ENCODE measurements around the gene MSRB2.

The MSRB2 gene

DNA sequence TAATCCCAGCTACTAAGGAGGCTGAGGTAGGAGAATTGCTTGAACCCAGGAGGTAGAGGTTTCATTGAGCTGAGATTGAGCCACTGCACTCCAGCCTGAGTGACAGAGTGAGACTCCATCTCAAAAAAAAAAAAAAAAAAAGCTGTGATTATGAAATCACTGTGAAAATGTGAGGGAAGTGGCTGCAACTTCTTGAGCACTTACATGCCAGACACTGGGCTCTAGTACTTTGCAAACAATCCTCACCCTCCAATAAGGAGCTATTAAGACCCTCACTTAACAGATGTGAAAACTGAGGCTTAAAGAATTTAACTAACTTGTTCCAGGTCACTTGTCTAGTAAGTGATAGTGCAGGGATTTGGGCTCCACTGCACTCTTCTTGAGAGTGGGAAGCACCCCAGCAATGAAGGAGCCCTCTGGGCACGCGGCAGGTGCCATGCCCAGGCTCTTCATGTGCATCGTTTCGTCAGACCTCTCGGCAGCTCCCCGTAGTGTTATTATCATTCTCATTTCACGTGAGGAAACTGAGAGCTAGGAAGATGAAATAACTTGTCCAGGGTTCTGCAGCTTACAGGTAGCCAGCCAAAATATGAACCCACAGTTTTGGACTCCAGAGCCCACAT lies 19.0 kb downstream of the MSRB2 start:
- DNase-seq, result no peak

DNA sequence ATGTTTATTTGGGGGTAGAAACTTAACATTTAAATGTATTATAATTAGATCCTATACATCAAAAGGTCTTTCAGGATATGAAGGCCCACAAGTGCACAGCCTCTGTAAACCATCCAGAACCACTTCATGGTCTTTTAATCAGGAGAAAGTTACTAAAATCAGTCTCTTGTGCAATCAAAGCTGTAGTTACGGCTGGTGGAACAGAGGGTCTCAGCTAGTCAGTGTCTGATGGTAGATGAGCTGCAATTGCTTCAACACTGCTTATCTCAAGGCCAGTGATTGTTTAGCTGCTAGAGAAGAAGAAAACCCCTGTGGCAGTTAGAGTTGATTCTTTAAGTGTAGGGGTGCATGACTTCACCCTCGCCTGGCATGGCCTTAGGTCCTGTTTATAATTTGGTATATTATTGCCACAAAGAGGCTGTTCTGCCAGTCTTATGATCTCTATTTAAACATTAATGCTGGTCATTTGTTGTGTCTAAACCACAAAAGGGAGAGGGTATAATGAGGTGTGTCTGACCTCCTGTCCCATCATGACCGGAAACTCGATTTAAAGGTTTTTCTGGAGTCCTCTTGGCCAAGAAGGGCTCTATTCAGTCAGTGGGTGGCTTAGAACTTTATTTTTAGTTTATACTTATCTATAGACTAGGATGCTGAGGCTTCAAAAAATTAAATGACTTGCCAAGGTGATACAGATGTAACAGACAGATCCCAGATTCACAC lies 21.3 kb downstream of the MSRB2 start:
- DNase-seq, result no peak

DNA sequence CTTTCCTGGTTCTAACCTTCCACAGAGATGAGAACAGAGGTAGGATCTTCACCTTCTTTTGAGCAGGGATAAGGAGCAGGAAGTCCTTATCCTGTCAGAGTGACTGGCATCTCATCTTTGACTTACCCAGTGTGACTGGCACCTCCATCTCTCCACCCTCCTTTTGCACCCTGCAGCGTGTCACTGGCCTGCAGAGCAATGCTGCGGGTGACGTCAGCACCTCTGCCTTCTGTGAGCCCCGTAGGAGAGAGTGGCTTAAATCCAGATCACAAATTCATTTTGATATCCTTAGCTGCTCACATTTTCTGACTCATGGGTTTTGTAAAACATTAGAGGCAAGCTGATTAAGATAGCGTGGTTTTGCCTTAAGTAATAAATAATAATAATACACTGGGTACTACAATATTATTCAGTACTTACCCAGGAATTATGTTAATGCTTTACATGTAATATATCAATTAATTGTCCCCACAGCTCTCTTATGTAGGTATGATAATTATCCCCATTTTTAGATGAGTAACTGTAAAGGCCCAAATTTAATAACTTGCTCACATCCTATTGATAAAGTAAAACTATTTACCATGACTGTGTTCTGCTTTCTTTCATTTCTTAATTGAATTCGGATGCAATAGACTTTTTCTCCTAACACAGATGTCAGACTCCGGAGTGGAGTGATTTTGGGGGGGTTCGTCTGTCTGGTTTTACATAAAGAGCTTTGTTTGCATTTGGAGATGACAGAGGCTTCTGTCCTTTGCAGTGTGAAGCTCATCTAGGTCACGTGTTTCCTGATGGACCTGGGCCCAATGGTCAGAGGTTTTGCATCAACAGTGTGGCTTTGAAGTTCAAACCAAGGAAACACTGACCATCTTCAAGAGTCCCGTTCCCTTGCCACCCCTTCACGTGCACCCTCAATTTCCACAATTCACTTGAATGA lies 24.9 kb downstream of the MSRB2 start:
- no peak for DNase-seq

DNA sequence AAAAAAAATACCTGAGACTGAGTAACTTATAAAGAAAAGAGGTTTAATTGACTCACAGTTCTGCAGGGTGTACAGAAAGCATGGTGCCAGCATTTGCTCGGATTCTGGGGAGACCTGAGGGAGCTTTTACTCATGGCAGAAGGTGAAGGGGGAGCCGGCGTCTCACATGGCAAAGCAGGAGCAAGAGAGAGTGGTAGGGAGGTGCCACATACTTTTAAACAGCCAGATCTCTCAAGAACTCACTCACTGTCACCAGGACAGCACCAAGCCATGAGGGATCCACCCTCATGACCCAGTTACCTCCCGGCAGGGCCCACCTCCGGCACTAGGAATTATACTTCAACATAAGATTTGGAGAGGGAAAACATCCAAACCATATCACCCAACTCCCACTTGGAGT lies 25.8 kb downstream of the MSRB2 start:
- no peak for DNase-seq

DNA sequence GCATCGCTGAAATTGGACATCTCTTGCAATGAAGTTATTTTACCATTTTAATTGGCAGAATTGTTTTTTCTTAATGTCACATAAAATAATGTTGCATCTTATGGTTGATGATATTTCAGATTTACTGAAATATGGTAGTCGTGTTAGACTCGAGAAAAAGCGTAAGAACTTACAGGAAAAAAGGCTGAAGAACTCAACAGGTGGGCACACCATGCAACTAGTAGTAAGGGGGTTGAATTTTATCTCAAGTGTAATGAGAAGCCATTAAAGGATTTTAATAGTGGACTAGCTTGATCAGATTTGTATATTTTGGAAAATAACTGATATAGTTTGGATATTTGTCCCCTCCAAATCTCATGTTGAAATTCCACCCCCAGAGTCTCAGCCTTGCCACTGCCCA lies 41.1 kb downstream of the MSRB2 start:
- no peak for DNase-seq

DNA sequence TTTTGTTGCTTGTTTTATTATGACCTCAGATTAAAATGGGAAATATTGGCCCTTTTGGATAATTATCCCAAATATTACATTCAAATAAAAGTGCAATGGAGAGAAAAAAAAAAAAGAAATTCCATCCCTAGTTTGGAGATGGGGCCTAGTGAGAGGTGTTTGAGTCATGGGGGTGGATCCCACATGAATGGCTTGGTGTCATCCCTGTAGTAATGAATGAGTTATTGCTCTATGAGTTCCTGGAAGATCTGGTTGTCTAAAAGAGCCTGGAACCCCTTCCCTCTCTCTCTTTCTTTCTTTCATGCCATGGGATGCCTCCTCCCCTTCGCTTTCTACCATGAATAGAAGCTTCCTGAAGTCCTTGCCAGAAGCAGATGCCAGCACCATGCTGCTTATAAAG lies 44.3 kb downstream of the MSRB2 start:
- no peak for DNase-seq

DNA sequence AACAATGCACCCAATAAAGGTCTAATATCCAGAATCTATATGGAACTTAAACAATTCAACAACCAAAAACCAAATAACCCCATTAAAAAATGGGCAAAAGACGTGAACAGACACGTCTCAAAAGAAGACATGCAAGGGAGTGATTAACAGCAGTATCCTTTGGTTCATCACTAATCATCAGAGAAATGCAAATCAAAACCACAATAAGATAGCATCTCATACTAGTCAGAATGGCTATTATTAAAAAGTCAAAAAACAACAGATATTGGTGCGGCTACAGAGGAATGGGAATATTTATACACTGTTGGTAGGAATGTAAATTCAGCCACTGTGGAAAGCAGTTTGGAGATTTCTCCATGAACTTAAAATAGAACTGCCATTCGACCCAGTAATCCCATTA lies 46.6 kb downstream of the MSRB2 start:
- DNase-seq, result no peak

DNA sequence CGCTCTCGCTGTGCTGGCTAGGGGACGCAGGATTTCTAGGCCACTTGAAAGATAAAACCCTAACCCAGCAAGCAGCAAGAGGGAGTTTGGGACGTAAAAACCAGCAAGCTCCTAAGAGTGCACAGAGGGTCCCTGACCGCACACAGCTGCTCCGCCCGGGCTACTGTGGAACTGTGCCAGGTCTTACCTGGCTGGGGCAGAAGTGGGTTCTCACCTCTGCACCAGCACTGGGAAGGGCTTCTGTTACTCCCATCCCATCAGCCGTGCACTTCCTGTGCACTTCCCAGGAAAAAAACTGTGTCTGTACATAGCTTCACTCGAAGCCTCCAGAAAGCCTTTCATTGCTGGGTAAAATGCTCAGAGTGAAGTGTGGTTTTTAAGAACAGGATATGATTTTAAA lies 50.9 kb downstream of the MSRB2 start:
- no peak for DNase-seq

DNA sequence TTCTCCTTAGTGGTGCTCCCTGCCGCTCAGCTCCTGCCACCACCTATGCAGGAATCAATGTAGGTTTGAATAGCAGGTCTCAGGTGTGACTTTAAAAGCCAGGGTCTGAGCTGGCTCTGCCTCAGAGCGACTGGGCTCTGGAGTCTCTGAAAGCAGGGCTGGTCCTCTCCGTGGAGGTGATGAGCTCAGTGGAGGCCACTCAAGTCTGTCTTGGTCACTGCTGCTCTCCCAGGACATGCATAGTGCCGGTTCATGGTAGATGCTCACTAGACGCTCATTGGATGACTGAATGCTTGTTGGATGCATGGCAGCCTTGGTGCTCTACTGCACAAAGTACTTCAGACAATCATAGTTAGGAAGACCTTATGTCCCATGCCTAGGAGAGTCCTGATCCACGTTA lies 51.7 kb downstream of the MSRB2 start:
- DNase-seq, result no peak

DNA sequence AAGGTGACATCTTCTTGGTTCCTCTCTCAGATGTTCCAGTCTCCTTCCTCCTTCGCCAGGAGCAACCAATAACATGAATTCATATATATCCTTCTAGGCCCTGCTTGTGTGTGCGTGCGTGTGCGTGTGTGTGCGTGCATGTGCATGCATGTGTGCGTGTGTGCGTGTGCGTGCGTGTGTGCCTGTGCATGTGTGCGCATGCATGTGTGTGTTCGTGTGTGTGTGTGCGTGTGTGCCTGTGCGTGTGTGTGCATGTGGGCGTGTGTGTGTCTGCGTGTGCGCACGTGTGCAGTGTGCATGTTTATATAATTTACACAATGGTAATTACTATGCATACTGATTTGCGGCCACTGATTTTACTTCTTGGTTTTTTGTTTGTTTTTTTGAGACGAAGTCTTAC lies 52.8 kb downstream of the MSRB2 start:
- DNase-seq, result no peak

DNA sequence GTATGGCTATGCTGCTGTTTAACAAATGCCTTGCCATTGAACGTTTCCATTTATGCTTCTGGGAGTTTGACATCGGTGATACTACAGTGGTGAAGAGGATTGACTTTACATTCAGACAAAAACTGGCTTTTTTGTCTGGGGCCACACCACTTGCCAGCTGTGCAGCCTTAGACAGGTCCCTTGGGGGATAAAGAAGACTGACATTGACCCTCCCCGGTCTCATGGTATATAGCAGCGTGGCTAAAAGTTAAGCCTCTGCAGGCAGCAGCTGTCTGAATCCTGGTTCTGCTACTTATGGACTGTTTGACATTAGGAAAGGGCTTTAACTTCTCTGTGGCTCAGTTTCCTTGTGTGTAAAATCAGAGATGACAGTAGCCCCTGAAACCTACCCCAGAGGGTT lies 54.7 kb downstream of the MSRB2 start:
- no peak for DNase-seq

DNA sequence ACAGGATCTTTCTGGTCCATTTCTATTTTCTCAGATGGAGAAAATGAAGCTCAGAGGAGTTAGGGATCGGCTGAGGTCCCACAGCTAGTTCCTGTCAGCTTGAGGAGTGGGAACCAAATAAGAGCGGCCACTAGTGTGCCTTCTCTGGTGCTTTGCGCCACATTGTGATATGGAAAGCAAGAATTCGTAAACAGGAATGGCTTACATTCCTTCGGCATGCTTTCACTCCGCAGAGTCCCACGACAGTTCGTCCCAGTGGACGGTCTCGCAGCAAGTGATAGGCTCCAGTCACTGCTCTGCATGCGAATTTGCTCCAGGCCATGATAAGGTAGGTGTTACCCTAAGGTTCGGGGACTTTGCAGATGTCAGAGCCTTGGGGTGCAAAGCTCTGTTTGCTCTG lies 55.2 kb downstream of the MSRB2 start:
- no peak for DNase-seq

DNA sequence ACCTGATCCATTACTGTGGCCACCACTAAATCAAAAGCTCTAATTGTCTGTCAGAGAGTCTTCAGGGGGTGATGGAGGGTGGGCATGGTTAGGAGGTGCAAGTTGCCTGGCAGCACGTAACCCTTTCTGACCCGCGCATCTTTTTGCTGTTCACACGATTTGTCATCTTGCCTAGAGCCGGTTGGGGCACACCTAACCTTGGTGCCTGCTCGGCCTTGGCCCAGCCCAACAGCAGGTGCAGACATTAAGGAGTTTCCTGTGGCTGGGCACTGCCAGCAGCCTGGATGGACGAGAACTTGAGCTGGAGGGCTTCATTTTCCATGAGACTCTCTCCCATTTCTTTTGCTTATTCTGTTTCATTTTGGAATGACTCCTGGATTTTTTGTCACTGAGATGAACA lies 55.7 kb downstream of the MSRB2 start:
- no peak for DNase-seq

DNA sequence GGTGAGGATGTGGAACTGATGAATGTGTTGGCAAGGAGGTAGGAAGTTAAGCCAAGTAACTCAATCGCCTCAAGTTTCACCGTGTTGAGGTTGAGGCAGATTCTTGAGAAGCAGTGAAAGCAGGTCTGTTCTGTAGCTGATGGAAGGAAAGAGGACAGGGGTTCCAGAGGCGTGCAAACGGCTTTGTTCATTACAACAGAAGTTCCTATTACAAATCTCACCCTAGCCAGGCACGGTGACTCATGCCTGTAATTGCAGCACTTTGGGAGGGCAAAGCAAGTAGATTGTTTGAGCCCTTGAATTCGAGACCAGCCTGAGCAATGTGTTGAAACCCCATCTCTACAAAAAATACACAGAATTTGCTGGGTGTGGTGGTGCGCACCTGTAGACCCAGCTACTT lies 59.8 kb downstream of the MSRB2 start:
- no peak for DNase-seq

DNA sequence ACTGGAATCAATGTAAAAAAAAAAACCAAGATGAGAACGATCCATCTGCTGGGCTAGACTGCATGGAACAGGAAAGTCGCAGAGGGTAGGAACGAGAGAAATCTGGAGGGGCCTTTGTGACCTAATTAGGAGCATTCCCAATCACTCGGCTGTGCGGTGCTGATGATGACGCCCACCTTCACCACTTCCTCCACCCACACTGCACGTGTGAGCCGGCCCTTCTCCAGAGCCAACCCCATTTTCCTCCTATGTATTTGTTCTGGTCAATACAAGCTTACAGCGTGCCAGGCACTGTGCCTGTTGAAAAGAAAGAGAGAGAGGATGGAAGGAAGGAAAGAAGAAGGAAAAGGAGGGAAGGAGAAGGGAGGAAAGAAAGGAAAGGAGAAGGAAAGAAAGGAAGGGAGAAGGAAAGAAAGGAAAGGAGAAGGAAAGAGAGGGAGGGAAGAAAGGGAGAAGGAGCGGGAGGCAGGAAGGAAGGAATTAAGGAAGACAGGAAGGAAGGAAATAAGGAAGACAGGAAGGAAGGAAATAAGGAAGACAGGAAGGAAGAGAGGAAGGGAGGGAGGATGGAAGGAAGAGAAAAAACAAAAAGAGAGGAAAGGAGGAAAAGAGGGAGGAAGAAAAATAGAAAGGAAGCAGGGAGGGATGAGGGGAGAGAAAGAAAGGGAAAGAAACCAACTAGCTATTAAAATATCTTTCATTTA lies 61.2 kb downstream of the MSRB2 start:
- no peak for DNase-seq

DNA sequence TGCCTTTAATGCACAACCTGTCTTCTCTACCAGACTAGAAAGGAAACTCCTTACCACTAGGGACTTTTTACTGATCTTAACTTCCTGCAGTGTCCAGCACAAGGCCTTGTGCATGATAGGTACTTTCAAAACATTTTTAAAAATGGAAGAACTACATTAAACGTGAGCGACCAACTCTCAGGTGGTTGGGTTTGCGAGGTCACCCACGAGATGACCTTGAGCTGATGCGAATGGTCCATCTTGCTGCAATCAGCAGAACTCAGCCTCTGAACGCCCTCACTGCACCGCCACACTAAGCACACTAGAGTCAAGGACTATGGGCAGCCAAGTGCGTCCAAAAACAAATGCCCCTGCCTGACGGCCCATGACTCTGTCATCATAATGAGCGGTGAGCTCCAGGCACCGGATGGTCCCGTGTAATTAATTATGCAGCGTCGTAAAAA lies 61.9 kb downstream of the MSRB2 start:
- no peak for DNase-seq

DNA sequence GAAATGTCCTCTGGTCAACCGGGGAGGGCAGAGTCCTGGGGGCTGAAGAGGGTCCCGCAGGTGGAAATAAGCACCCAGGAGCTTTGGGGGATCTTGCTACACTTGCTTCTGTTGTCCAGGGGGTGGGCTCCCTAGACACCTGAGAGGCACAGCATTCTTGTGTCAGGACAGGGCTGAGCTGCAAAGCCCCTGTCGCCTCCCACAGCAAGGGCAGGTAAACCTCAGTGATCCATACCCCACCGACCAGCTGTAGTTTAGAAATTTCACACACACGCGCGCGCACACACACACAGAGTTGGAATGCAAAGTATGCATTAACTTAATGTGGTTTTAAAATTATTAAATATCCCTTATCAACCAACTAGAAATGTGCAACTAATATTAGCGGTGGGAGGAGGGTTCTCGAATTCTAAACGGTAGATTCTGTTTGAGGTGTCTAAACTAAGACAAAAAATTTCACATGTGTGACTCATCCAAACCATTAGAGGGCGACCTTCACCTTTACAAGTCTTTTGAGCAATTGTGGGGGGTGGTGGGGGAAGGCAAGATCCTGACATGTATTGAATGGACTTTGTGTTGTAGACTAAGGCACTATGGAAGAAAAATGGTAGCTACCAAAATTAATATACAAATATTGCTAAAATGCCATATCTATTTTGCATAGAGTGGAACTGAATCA lies 62.5 kb downstream of the MSRB2 start:
- DNase-seq, result no peak

DNA sequence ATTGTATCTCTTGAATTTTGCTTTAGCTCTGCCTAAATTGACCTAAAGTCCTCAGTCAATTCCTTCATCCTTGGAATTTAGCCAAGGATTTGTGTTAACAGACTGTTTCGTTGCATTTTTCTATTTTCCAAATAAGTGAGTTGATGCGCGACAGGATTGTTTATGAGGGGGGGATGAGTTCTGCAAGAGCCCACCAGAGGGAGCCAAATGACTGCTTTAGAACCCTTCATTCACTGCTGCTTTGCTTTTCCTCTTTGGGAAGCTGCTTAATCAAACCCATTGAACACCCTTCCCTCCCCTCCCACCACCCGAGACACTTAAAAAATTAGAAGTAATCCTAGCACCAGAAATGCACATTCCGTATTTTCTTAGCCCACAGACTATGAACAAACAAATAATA lies 63.0 kb downstream of the MSRB2 start:
- peak; percentile 38 for DNase-seq

DNA sequence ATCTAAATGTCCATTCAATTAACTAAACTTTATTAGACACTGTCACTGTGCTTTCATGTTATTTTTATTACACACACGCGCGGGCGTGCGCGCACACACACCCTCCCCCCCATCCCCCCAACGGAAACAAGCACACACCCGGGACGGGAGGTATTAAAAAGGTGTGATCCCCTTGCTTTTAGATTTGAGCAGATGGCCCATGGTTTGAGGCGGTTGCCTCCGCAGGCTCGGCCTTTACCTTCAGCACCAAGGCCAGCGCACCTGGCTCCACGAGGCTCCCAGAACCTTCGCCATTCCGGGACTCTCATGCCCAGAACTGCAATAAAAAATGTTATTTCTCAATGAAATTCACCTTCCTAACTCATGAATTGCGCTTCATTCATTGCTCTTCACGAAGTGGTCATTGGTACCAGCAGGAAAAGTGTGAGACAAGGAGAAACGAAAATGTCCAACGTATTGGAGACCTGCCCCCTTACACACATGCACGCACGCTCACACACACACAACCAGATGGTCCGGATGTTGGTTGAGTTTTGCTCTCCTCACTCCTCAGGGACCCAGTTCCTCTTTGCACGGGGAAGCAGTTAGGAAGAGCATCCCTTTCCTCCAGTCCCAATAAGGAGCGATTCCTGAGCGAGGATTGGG lies 76.0 kb downstream of the MSRB2 start:
- no peak for DNase-seq

Data from NCI-H2029 (cell line).